Natural killer cell (primary cell): ENCODE measurements around the gene ATF3. TPM values are rescaled to one million over a fixed set of nuclear protein-coding genes. Genes with fewer than 3 reads are reported as not detected.

ENCODE experiments used
- ATAC-seq, 3 donors: fragments of 150-1000 bp in 2 of 3; fragments of 200-7000 bp in 1 of 3; cut with Tn5 transposase; 1 replicate in 1 of 3; 2 replicates in 2 of 3; pipeline ENCODE4 v1.10.0; 2021; ENCODE audit warnings: mild to moderate bottlenecking in 2 of 3, moderate library complexity in 2 of 3
- DNase-seq, 2 donors: peaks; one replicate each; pipeline versions ENCODE4 v3.0.0 to v3.0.0-alpha.2; 2013 to 2021; ENCODE audit warnings: mixed read lengths in 1 of 2
- H3K27ac ChIP-seq: one replicate; pipeline ENCODE4 v1.5.1; 2013; ENCODE audit warnings: mild to moderate bottlenecking, low read length
- H3K27me3 ChIP-seq: one replicate; pipeline ENCODE4 v1.6.1; 2013; ENCODE audit warnings: low read length; ENCODE audit not compliant: control insufficient read depth, insufficient read depth
- H3K36me3 ChIP-seq: one replicate; pipeline ENCODE4 v1.6.1; 2013; ENCODE audit warnings: low read length; ENCODE audit not compliant: control insufficient read depth, insufficient read depth
- H3K4me1 ChIP-seq: one replicate; pipeline ENCODE4 v1.6.1; 2013; ENCODE audit warnings: low read length; ENCODE audit not compliant: control insufficient read depth, insufficient read depth
- H3K4me3 ChIP-seq: one replicate; pipeline ENCODE4 v1.5.1; 2013; ENCODE audit warnings: low read length
- H3K9me3 ChIP-seq: one replicate; pipeline ENCODE4 v1.6.1; 2013; ENCODE audit warnings: low read length; ENCODE audit not compliant: control insufficient read depth, insufficient read depth
- H3K27ac Mint-ChIP-seq, 2 donors: one replicate each; pipeline ENCODE4 v1.8.0; 2022; ENCODE audit warnings: mild to moderate bottlenecking in 2 of 2, mixed read lengths in 2 of 2, moderate library complexity in 1 of 2
- H3K27me3 Mint-ChIP-seq, 2 donors: one replicate each; pipeline ENCODE4 v1.8.0; 2022; ENCODE audit warnings: low read depth in 2 of 2, mixed read lengths in 2 of 2
- H3K36me3 Mint-ChIP-seq: one replicate; pipeline ENCODE4 v1.8.0; 2022; ENCODE audit warnings: mixed read lengths
- H3K4me1 Mint-ChIP-seq, 2 donors: one replicate each; pipeline ENCODE4 v1.8.0; 2022; ENCODE audit warnings: mixed read lengths in 2 of 2
- H3K4me3 Mint-ChIP-seq: one replicate; pipeline ENCODE4 v1.8.0; 2022; ENCODE audit warnings: mild to moderate bottlenecking, moderate library complexity, mixed read lengths
- H3K9me3 Mint-ChIP-seq, 2 donors: one replicate each; pipeline ENCODE4 v1.8.0; 2022; ENCODE audit warnings: mixed read lengths in 2 of 2
- CTCF ChIP-seq: fragments of 200-600 bp; IDR thresholded peaks from one replicate; pipeline ENCODE4 v1.8.0; 2022; ENCODE audit warnings: antibody characterized with exemption
- WGBS: methylation state at CpG from one replicate; pipeline ENCODE4 v1.1.7; 2013; ENCODE audit warnings: missing lambda C conversion rate; ENCODE audit not compliant: insufficient coverage; 5-methylcytosine and 5-hydroxymethylcytosine counted together
- intact Hi-C: fragments of 100-400 bp; cut with micrococcal nuclease; formaldehyde crosslinking; loops from one replicate; pipeline ENCODE4 v1.14.2; 2022
- total RNA-seq, 4 donors: library from RNA; stranded (reverse); fragments of 120-200 nt in 1 of 4; gene quantifications; one replicate each; pipeline versions ENCODE4 v1.2.3 to v1.2.4, GENCODE V29; 2013 to 2022

ATF3 gene
- total RNA-seq, 3 donors from 2014 or later (not counting 1 experiment from before 2014, with no cell fraction given): 62.2 to 135 (median 78.5) TPM

GRCh38 chr1:212605441-212606394 lies 2.8 kb upstream of the ATF3 start:
- Histone ChIP-seq H3K27me3 (peaks cover 43% of the 10 kb centered on the region), H3K9me3 (no peaks in the 10 kb centered on the region), H3K4me3 (no peak overlapping the region), H3K36me3 (no peaks in the 10 kb centered on the region), H3K27ac (no peak overlapping the region), H3K4me1 (peaks cover 28% of the 10 kb centered on the region)
- H3K4me3 Mint-ChIP-seq: peak overlapping the region; percentile 37
- peak overlapping the region in 1 of 2 donors; percentile 96 for H3K27ac Mint-ChIP-seq
- H3K36me3 Mint-ChIP-seq: no peaks in the 10 kb centered on the region
- no peak for TF ChIP-seq CTCF
- DNase-seq (no peak), ATAC-seq (no peak)
- H3K4me1 Mint-ChIP-seq: peaks cover 21 to 37% of the 10 kb centered on the region in 2 donors
- 25% methylated on average over 8 of the region's 9 CpGs for WGBS
- intact Hi-C loops: no loop called here
- peaks cover 65 to 69% of the 10 kb centered on the region in 2 donors for H3K27me3 Mint-ChIP-seq
- H3K9me3 Mint-ChIP-seq: no peaks in the 10 kb centered on the region

GRCh38 chr1:212606395-212607205 lies 2.0 kb upstream of the ATF3 start:
- WGBS: 1% methylated on average over 39 of the region's 49 CpGs
- Mint-ChIP-seq H3K36me3 (no peaks in the 10 kb centered on the region), H3K4me1 (peaks cover 21 to 39% of the 10 kb centered on the region in 2 donors), H3K27ac (peak overlapping the region; percentile 84 to 96), H3K27me3 (peaks cover 66 to 69% of the 10 kb centered on the region in 2 donors), H3K4me3 (peak overlapping the region; percentile 93), H3K9me3 (no peaks in the 10 kb centered on the region)
- no peak for TF ChIP-seq CTCF
- H3K36me3 ChIP-seq: no peaks in the 10 kb centered on the region
- H3K27me3 ChIP-seq: peaks cover 39% of the 10 kb centered on the region
- H3K9me3 ChIP-seq: no peaks in the 10 kb centered on the region
- peak overlapping the region; percentile 87 for H3K4me3 ChIP-seq
- H3K4me1 ChIP-seq: peaks cover 28% of the 10 kb centered on the region
- no peak overlapping the region for H3K27ac ChIP-seq
- ATAC-seq (no peak), DNase-seq (peak; percentile 26 to 74)
- intact Hi-C loops: loop anchor here (1.0 kb wide), 1 partner anchor 10 kb away; no protein-coding TSS in a partner anchor

GRCh38 chr1:212607206-212607912 lies 1.2 kb upstream of the ATF3 start:
- Histone ChIP-seq H3K27me3 (peaks cover 39% of the 10 kb centered on the region), H3K36me3 (no peaks in the 10 kb centered on the region), H3K27ac (no peak overlapping the region), H3K4me1 (peaks cover 28% of the 10 kb centered on the region), H3K9me3 (no peaks in the 10 kb centered on the region), H3K4me3 (peak overlapping the region; percentile 87)
- Mint-ChIP-seq H3K4me3 (peak overlapping the region; percentile 93), H3K27ac (peak overlapping the region; percentile 84 to 96), H3K27me3 (peaks cover 61 to 64% of the 10 kb centered on the region in 2 donors), H3K9me3 (no peaks in the 10 kb centered on the region), H3K4me1 (peaks cover 21 to 39% of the 10 kb centered on the region in 2 donors), H3K36me3 (no peaks in the 10 kb centered on the region)
- peak; percentile 40 to 48 for DNase-seq
- 2% methylated on average over 34 of the region's 34 CpGs for WGBS
- ATAC-seq: no peak
- no peak for TF ChIP-seq CTCF
- intact Hi-C loops: loop anchor here (1.0 kb wide), 1 partner anchor 11 kb away; no protein-coding TSS in a partner anchor
